ENCODE results near the gene IMPG2.

The IMPG2 gene

GRCh38 chr3:101183151-101183550 lies 137.2 kb downstream of the IMPG2 start:
- DNase-seq (ENCODE audit: low spot score) = no peak

- DNase-seq (ENCODE audit: low spot score) = no peak
Observed at GRCh38 chr3:101182734-101183133, 137.6 kb downstream of the IMPG2 start.

DNA sequence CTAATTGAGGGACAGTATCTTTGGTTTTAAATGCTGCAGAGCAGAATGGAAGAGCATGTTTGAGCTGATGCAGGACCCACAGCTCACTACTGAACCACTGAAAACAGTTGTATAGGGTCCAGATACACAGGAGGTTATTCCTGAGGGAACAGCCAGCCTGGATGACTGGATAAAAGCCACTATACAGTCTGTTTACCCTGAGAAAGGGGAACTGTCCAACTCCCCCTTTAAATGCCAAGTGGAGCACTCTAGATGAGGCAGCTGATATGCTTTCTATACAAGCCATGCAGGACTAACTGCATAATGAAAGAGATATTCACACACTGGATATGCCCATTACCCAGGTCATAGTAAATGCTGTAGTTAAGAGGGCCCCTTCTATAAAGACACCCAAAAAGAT lies 138.6 kb downstream of the IMPG2 start:
- no peak for DNase-seq (ENCODE audit: low spot score)

DNA sequence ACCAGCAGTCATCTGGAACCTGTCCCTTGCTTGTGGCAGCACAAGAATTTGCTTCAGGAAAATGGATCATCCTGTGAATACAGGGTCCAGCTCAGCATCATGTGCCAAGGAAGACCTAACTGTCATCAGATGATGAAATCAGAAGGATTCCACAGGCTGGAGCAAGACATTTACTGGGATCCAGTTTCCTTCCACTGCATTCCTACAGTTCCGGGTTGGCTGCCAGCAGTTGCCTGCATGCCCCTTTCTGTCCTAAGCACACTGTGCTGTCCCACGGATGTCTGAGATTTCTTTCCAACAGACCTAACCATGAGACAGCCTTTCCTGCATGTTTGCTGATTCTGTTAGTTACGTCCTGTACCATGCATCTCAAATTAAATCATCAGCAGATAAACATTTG lies 140.7 kb downstream of the IMPG2 start:
- no peak for DNase-seq (ENCODE audit: low spot score)

- no peak for DNase-seq (ENCODE audit: low spot score)
Observed at GRCh38 chr3:101177577-101177976, 142.8 kb downstream of the IMPG2 start.
